HG02943 (cell line): ENCODE measurements around the gene SGCE.

Source experiments
- ATAC-seq: cut with Tn5 transposase; IDR thresholded peaks from one replicate; pipeline ENCODE4 v1.9.1; 2021; ENCODE audit warnings: mild to moderate bottlenecking, low read depth, moderate library complexity; ENCODE audit not compliant: unreplicated experiment

SGCE gene

GRCh38 chr7:94576316-94576715 lies 79.6 kb downstream of the SGCE start:
- no peak for ATAC-seq

- no peak for ATAC-seq
Measured at GRCh38 chr7:94575646-94576045, 80.3 kb downstream of the SGCE start.

GRCh38 chr7:94571816-94572215 lies 84.1 kb downstream of the SGCE start:
- no peak for ATAC-seq

- no peak for ATAC-seq
Measured at GRCh38 chr7:94567396-94567795, 88.5 kb downstream of the SGCE start.

- ATAC-seq: no peak
Measured at GRCh38 chr7:94565247-94565894, 90.6 kb downstream of the SGCE start.

GRCh38 chr7:94562525-94562924 lies 93.4 kb downstream of the SGCE start:
- no peak for ATAC-seq

GRCh38 chr7:94561841-94562514 lies 94.0 kb downstream of the SGCE start:
- no peak for ATAC-seq

GRCh38 chr7:94559972-94560371 lies 96.0 kb downstream of the SGCE start:
- ATAC-seq: no peak

- no peak for ATAC-seq
Measured at GRCh38 chr7:94557215-94557614, 98.7 kb downstream of the SGCE start.

GRCh38 chr7:94556028-94556427 lies 99.9 kb downstream of the SGCE start:
- no peak for ATAC-seq

GRCh38 chr7:94547126-94547525 lies 108.8 kb downstream of the SGCE start:
- no peak for ATAC-seq

GRCh38 chr7:94540428-94540827 lies 115.5 kb downstream of the SGCE start:
- no peak for ATAC-seq
